GM21717 (cell line): Measurements from ENCODE around the gene SNX30.

Experiments used
- ATAC-seq: cut with Tn5 transposase; IDR thresholded peaks from one replicate; pipeline ENCODE4 v1.9.1; 2021; ENCODE audit warnings: mild to moderate bottlenecking, moderate library complexity; ENCODE audit not compliant: unreplicated experiment

The SNX30 gene

GRCh38 chr9:112914524-112914923 lies 164.0 kb downstream of the SNX30 start:
- ATAC-seq, result no peak

DNA sequence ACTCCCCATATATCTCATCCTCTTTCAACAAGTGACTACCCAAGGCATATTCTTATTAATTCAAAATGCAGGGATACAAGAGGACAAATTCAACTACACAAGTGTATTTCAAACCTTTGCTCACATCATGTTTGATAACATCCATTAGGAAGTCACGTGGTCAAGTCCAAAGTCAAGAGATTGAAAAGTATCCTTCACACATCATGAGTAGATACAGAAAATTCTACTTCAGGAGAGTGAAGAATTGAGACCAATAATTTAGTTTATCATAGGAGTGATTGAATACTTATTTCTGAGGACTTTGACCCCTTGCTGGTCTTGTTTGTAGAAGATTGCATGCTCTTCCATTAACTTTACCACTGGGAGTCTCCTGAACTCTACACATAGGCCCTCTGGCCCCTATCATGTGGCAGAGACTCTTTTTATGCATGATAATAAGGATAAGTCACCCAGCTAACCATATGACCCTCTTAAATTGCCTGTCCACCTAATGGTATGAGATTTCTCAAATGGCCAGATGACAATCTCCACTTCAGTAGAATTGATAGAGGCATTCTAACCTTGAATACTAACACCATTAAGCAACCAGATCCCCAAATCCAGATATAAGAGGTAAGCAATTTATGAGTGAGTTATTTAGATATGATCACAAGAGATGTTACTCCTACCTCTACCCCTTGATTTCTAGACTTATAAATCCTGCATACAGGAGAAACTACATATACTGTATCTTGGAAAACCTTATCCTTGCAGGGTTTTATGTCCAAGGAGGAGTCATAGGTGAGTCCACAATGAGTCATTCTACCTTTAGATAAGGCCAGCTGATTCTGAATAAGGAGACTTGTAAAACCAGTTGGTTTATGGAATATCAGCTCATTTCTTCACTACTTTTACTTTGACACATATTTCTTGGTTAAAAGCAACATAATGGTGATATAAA lies 166.8 kb downstream of the SNX30 start:
- no peak for ATAC-seq

DNA sequence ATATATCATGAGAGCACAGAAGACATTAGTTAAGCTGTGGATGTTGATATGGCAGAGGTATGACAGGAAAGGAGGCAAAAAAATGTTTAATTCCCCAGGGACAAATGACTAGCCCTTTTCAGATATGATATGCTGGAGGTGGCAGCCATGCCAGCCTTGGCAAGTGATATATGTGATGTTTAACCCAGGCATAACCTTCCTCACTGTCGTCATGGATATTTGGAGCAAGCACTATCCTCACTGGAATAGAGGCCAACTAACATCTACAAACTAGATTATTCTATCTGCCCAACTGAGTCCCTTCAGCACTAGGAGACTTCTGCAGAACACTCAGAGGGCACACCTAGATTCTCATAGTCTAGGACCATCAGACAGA lies 167.4 kb downstream of the SNX30 start:
- no peak for ATAC-seq

GRCh38 chr9:112921549-112921948 lies 171.0 kb downstream of the SNX30 start:
- ATAC-seq, result no peak
